Stimulated activated CD4-positive, alpha-beta T cell treated with anti-CD3 and anti-CD28 coated beads, Interleukin-12 subunit alpha, Interleukin-12 subunit beta, amount 100 ng/mL, for 24 hours (primary cell): ENCODE results near the gene MMP7.

ENCODE experiments used
- DNase-seq, 2 experiments: peaks; one replicate each; pipeline ENCODE4 v3.0.0-alpha.2; 2020; ENCODE audit warnings: low read depth in 2 of 2

MMP7 gene

GRCh38 chr11:102530558-102530957 is at the start of gene MMP7:
MMP7 (minus strand) TSS chr11:102530747; CDS start chr11:102530700, 47 bp downstream.
- DNase-seq: no peak

- no peak for DNase-seq
These were observed 47.2 kb upstream of the MMP7 start for GRCh38 chr11:102577723-102578122.

- no peak for DNase-seq
These were observed 46.6 kb upstream of the MMP7 start for GRCh38 chr11:102577182-102577581.

GRCh38 chr11:102576350-102576749 is 45.8 kb upstream of the MMP7 start:
- no peak for DNase-seq

- DNase-seq: no peak
These were observed 44.5 kb upstream of the MMP7 start for GRCh38 chr11:102575012-102575411.

GRCh38 chr11:102573851-102574250 is 43.3 kb upstream of the MMP7 start:
- DNase-seq: no peak

- no peak for DNase-seq
These were observed 42.1 kb upstream of the MMP7 start for GRCh38 chr11:102572554-102573220.

GRCh38 chr11:102568851-102569250 is 38.3 kb upstream of the MMP7 start:
- no peak for DNase-seq

GRCh38 chr11:102566112-102566511 is 35.6 kb upstream of the MMP7 start:
- no peak for DNase-seq

GRCh38 chr11:102564110-102564509 is 33.6 kb upstream of the MMP7 start:
- DNase-seq: no peak

GRCh38 chr11:102561636-102562035 is 31.1 kb upstream of the MMP7 start:
- DNase-seq: no peak

- DNase-seq: no peak
These were observed 30.0 kb upstream of the MMP7 start for GRCh38 chr11:102560555-102561011.

GRCh38 chr11:102559839-102560238 is 29.3 kb upstream of the MMP7 start:
- DNase-seq: no peak

- no peak for DNase-seq
These were observed 24.5 kb upstream of the MMP7 start for GRCh38 chr11:102555091-102555490.

GRCh38 chr11:102553835-102554282 is 23.3 kb upstream of the MMP7 start:
- no peak for DNase-seq

- DNase-seq: no peak
These were observed 22.1 kb upstream of the MMP7 start for GRCh38 chr11:102552447-102553194.

- no peak for DNase-seq
These were observed 21.5 kb upstream of the MMP7 start for GRCh38 chr11:102552020-102552419.

- DNase-seq: no peak
These were observed 20.7 kb upstream of the MMP7 start for GRCh38 chr11:102551169-102551781.

GRCh38 chr11:102546923-102547471 is 16.4 kb upstream of the MMP7 start:
- DNase-seq: no peak

GRCh38 chr11:102546427-102546826 is 15.9 kb upstream of the MMP7 start:
- DNase-seq: no peak

- DNase-seq: no peak
These were observed 15.2 kb upstream of the MMP7 start for GRCh38 chr11:102545701-102546100.

GRCh38 chr11:102544594-102544993 is 14.0 kb upstream of the MMP7 start:
- no peak for DNase-seq
